B cell (primary cell): Measurements from ENCODE around the gene DIP2B. TPM values are rescaled to one million over a fixed set of nuclear protein-coding genes. Genes with fewer than 3 reads are reported as not detected.

Experiments used
- ATAC-seq: fragments of 200-7000 bp; cut with Tn5 transposase; one replicate; pipeline ENCODE4 v1.10.0; 2021; ENCODE audit warnings: low read depth, mild to moderate bottlenecking, moderate number of reproducible peaks, moderate library complexity
- CTCF ChIA-PET: fragments of 350-600 bp; sonication (Branson Sonifier 250); formaldehyde crosslinking; loops from one replicate; lab custom pipeline; 2021; ENCODE audit warnings: antibody characterized with exemption, inconsistent platforms; lab: Charles Lee
- POLR2A ChIA-PET: fragments of 350-600 bp; sonication (Branson Sonifier 250); formaldehyde crosslinking; loops from one replicate; lab custom pipeline; 2021; ENCODE audit warnings: antibody characterized with exemption; lab: Charles Lee
- DNase-seq: peaks from one replicate; pipeline ENCODE4 v3.0.0; 2013
- H2AFZ ChIP-seq: 2 replicates; pipeline ENCODE4 v1.6.1; 2012; ENCODE audit warnings: mild to moderate bottlenecking, low read depth, low read length; ENCODE audit not compliant: insufficient read depth, poor library complexity, severe bottlenecking
- H3K27ac ChIP-seq, 2 donors: 1 replicate in 1 of 2; 2 replicates in 1 of 2; pipeline ENCODE4 v1.5.1; 2012 to 2013; ENCODE audit warnings: low read length in 2 of 2, mild to moderate bottlenecking in 2 of 2, moderate library complexity in 1 of 2
- H3K27me3 ChIP-seq, 4 experiments: fragments of 200-600 bp in 1 of 4; sonication (generic) in 1 of 4; replicated peaks in 1 of 4; 1 replicate in 2 of 4; 2 replicates in 2 of 4; pipeline versions ENCODE4 v1.6.1 to v1.7.0; 2013 to 2016; ENCODE audit warnings: low read length in 3 of 4, mild to moderate bottlenecking in 2 of 4, mixed read lengths in 1 of 4, moderate library complexity in 1 of 4; ENCODE audit not compliant: insufficient read depth in 4 of 4, control insufficient read depth in 3 of 4; ENCODE audit errors: control extremely low read depth in 1 of 4
- H3K36me3 ChIP-seq, 2 experiments: replicated peaks in 1 of 2; 1 replicate in 1 of 2; 2 replicates in 1 of 2; pipeline versions ENCODE4 v1.6.1 to v1.7.1; 2013; ENCODE audit warnings: low read length in 1 of 2; ENCODE audit not compliant: insufficient read depth in 2 of 2, control insufficient read depth in 1 of 2; ENCODE audit errors: control extremely low read depth in 1 of 2, extremely low read depth in 1 of 2
- H3K4me1 ChIP-seq, 2 donors: fragments of 200-600 bp in 1 of 2; sonication (generic) in 1 of 2; 1 replicate in 1 of 2; 2 replicates in 1 of 2; pipeline versions ENCODE4 v1.5.1 to v1.6.1; 2013 to 2017; ENCODE audit warnings: low read length in 2 of 2; ENCODE audit not compliant: control insufficient read depth in 2 of 2, insufficient read depth in 2 of 2
- H3K4me2 ChIP-seq: replicated peaks from 2 replicates; pipeline ENCODE3; 2012; ENCODE audit warnings: mild to moderate bottlenecking, low read depth, low read length; ENCODE audit not compliant: poor library complexity, severe bottlenecking
- H3K4me3 ChIP-seq, 5 experiments: fragments of 200-600 bp in 1 of 5; sonication (generic) in 1 of 5; 1 replicate in 3 of 5; 2 replicates in 2 of 5; pipeline versions ENCODE4 v1.5.1 to v1.7.0; 2011 to 2016; ENCODE audit warnings: low read length in 4 of 5, mild to moderate bottlenecking in 4 of 5, low read depth in 2 of 5, control low read depth in 1 of 5, moderate library complexity in 1 of 5; ENCODE audit not compliant: insufficient read depth in 1 of 5; ENCODE audit errors: control extremely low read depth in 1 of 5, extremely low read depth in 1 of 5
- H3K79me2 ChIP-seq: fragments of 200-600 bp; sonication (generic); one replicate; pipeline ENCODE4 v1.6.0; 2016; ENCODE audit warnings: low read length; ENCODE audit not compliant: control insufficient read depth, insufficient read depth
- H3K9ac ChIP-seq: fragments of 200-600 bp; sonication (generic); 2 replicates; pipeline ENCODE4 v1.6.1; 2017; ENCODE audit warnings: mild to moderate bottlenecking, low read length, moderate library complexity
- H3K9me3 ChIP-seq, 3 donors: one replicate each; pipeline versions ENCODE4 v1.6.1 to v1.7.1; 2013; ENCODE audit warnings: low read length in 2 of 3; ENCODE audit not compliant: control insufficient read depth in 2 of 3, insufficient read depth in 1 of 3; ENCODE audit errors: control extremely low read depth in 1 of 3
- H4K20me1 ChIP-seq: 2 replicates; pipeline ENCODE4 v1.6.0; 2012; ENCODE audit warnings: mild to moderate bottlenecking, low read length; ENCODE audit not compliant: insufficient read depth, control insufficient read depth, poor library complexity, severe bottlenecking
- H3K27ac Mint-ChIP-seq: one replicate; pipeline ENCODE4 v1.8.0; 2021; ENCODE audit warnings: mixed read lengths
- H3K27me3 Mint-ChIP-seq: one replicate; pipeline ENCODE4 v1.8.0; 2021; ENCODE audit warnings: mixed read lengths
- H3K4me1 Mint-ChIP-seq: one replicate; pipeline ENCODE4 v1.8.0; 2021; ENCODE audit warnings: mixed read lengths
- H3K4me3 Mint-ChIP-seq: one replicate; pipeline ENCODE4 v1.8.0; 2021; ENCODE audit warnings: mixed read lengths
- H3K9me3 Mint-ChIP-seq: one replicate; pipeline ENCODE4 v1.8.0; 2022; ENCODE audit warnings: mixed read lengths; ENCODE audit not compliant: insufficient read depth
- CTCF ChIP-seq: fragments of 200-600 bp; IDR thresholded peaks from one replicate; pipeline ENCODE4 v1.8.0; 2022; ENCODE audit warnings: antibody characterized with exemption, mild to moderate bottlenecking
- EZH2 ChIP-seq: IDR thresholded peaks from 2 replicates; pipeline ENCODE4 v1.6.1; 2012; ENCODE audit warnings: borderline replicate concordance, low read depth, mild to moderate bottlenecking, moderate library complexity, low read length; ENCODE audit not compliant: insufficient read depth, poor library complexity, severe bottlenecking
- WGBS: methylation state at CpG from one replicate; pipeline ENCODE4 v1.1.5; 2013; ENCODE audit warnings: missing lambda C conversion rate; ENCODE audit not compliant: insufficient coverage; 5-methylcytosine and 5-hydroxymethylcytosine counted together
- intact Hi-C: fragments of 100-400 bp; cut with micrococcal nuclease; formaldehyde crosslinking; loops from one replicate; pipeline ENCODE4 v1.10.0; 2022
- polyA plus RNA-seq: library from polyadenylated mRNA; depleted of rRNA; stranded (reverse); fragments of >200 nt; gene quantifications from 2 replicates; pipeline ENCODE4 v1.2.3, GENCODE V29; 2012
- total RNA-seq, 2 donors: library from RNA; stranded (reverse); fragments of 120-200 nt in 1 of 2; gene quantifications; 1 replicate in 1 of 2; 2 replicates in 1 of 2; pipeline versions ENCODE4 v1.2.3 to v1.2.4, GENCODE V29; 2013 to 2022

Gene DIP2B
- total and polyA plus RNA-seq, 2 donors (not counting 1 experiment from before 2014, with no cell fraction given) = 16.4 to 38.8 TPM

GRCh38 chr12:50642035-50642451 is 137.3 kb downstream of the DIP2B start:
- no peak overlapping the region for H3K4me2 ChIP-seq
- intact Hi-C loops = no loop called here
- no peaks in the 10 kb centered on the region for H3K9me3 ChIP-seq
- ATAC-seq = no peak
- Mint-ChIP-seq H3K4me3 (no peak overlapping the region), H3K27me3 (no peaks in the 10 kb centered on the region), H3K27ac (no peak overlapping the region), H3K4me1 (peaks cover 15% of the 10 kb centered on the region), H3K9me3 (no peaks in the 10 kb centered on the region)
- DNase-seq = no peak
- H3K4me1 ChIP-seq = peaks cover 0 to 5% of the 10 kb centered on the region in 2 donors
- H2AFZ ChIP-seq = no peak overlapping the region
- H3K27ac ChIP-seq = no peak overlapping the region
- no peak overlapping the region for H3K4me3 ChIP-seq
- H3K9ac ChIP-seq = no peak overlapping the region
- no peaks in the 10 kb centered on the region for H3K27me3 ChIP-seq
- ChIA-PET POLR2A (interaction anchor here (0.6 kb wide), 1 partner anchor 121 kb away, joined by 12 read pairs; no protein-coding TSS in a partner anchor), CTCF (interaction anchor here (1.8 to 10.0 kb wide), 2 partner anchors 26 to 136 kb away, joined by 3 to 184 read pairs; partner anchors contain the start of gene DIP2B)
- no CpG with 5 or more reads among the region's 1 CpG for WGBS
- peaks cover 71% of the 10 kb centered on the region for H3K79me2 ChIP-seq
- H3K36me3 ChIP-seq = peaks cover 0 to 28% of the 10 kb centered on the region in 2 experiments
- TF ChIP-seq EZH2 (no peak), CTCF (no peak)
- H4K20me1 ChIP-seq = peaks cover 24% of the 10 kb centered on the region

GRCh38 chr12:50642761-50643160 is 138.0 kb downstream of the DIP2B start:
- no peak overlapping the region for H3K27ac ChIP-seq
- Mint-ChIP-seq H3K4me3 (no peak overlapping the region), H3K4me1 (peaks cover 8% of the 10 kb centered on the region), H3K27ac (no peak overlapping the region), H3K27me3 (no peaks in the 10 kb centered on the region), H3K9me3 (no peaks in the 10 kb centered on the region)
- no peak overlapping the region for H2AFZ ChIP-seq
- H3K36me3 ChIP-seq = peaks cover 4 to 32% of the 10 kb centered on the region in 2 experiments
- H3K79me2 ChIP-seq = peaks cover 72% of the 10 kb centered on the region
- H3K4me1 ChIP-seq = peaks cover 0 to under 1% of the 10 kb centered on the region in 2 donors
- H3K4me2 ChIP-seq = no peak overlapping the region
- 100% methylated on average over 1 of the region's 5 CpGs for WGBS
- no peaks in the 10 kb centered on the region for H3K9me3 ChIP-seq
- H3K27me3 ChIP-seq = no peaks in the 10 kb centered on the region
- no peak for DNase-seq
- POLR2A ChIA-PET = no interaction called here
- no peak overlapping the region for H3K9ac ChIP-seq
- ATAC-seq = no peak
- intact Hi-C loops = no loop called here
- TF ChIP-seq EZH2 = no peak
- no peak for TF ChIP-seq CTCF
- CTCF ChIA-PET = interaction anchor here (1.8 to 10.0 kb wide), 2 partner anchors 26 to 137 kb away, joined by 3 to 184 read pairs; partner anchors contain the start of gene DIP2B
- no peak overlapping the region for H3K4me3 ChIP-seq
- peaks cover 27% of the 10 kb centered on the region for H4K20me1 ChIP-seq
